SK-N-SH (cell line): Measurements from ENCODE around the gene CACNA2D3.

Experiments
- CTCF ChIP-seq: fragments of 200-600 bp; sonication (generic); IDR thresholded peaks from 2 replicates; pipeline ENCODE4 v1.6.1; 2017; ENCODE audit warnings: antibody characterized with exemption, mild to moderate bottlenecking, moderate library complexity
- EZH2phosphoT487 ChIP-seq: fragments of 200-600 bp; sonication (generic); IDR thresholded peaks from 2 replicates; pipeline ENCODE4 v1.6.1; 2017; ENCODE audit warnings: low read depth, mixed run types, mild to moderate bottlenecking, antibody characterized with exemption, moderate library complexity, borderline replicate concordance
- GABPA ChIP-seq: IDR thresholded peaks from 2 replicates; pipeline ENCODE4 v1.4.0; 2012; ENCODE audit warnings: low read depth, mild to moderate bottlenecking
- IRF3 ChIP-seq: fragments of 150-350 bp; IDR thresholded peaks from 2 replicates; pipeline ENCODE4 v1.6.1; 2016; ENCODE audit warnings: mild to moderate bottlenecking, low read depth, low read length
- NRF1 ChIP-seq: IDR thresholded peaks from 2 replicates; pipeline ENCODE4 v1.6.1; 2012; ENCODE audit warnings: low read depth, mild to moderate bottlenecking, low read length
- PBX3 ChIP-seq: IDR thresholded peaks from 2 replicates; pipeline ENCODE4; 2012
- POLR2AphosphoS5 ChIP-seq: IDR thresholded peaks from 2 replicates; pipeline ENCODE4 v1.6.1; 2012; ENCODE audit warnings: low read depth, low read length
- RFX5 ChIP-seq: IDR thresholded peaks from 2 replicates; pipeline ENCODE4 v1.6.1; 2012; ENCODE audit warnings: mild to moderate bottlenecking, improper control_type of control experiment, low read length
- TCF12 ChIP-seq: IDR thresholded peaks from 2 replicates; pipeline ENCODE4 v1.4.0; 2012
- YY1 ChIP-seq: IDR thresholded peaks from 2 replicates; pipeline ENCODE4 v1.4.0; 2012; ENCODE audit warnings: low read depth, mild to moderate bottlenecking

GRCh38 chr3:54171951-54172350 is 49.6 kb downstream of the CACNA2D3 start:
- TF ChIP-seq RFX5 (no peak), CTCF (no peak), EZH2phosphoT487 (no peak), YY1 (no peak), POLR2AphosphoS5 (no peak), TCF12 (no peak), GABPA (no peak), IRF3 (no peak), PBX3 (no peak), NRF1 (no peak)
